GM18502 (cell line): ENCODE data around the gene ADSS2.
"Not testable (repeated sequence)": the region's sequence is repeated elsewhere in the genome, so short reads cannot be mapped to it uniquely, and the experiment has no call there.

Experiments used
- ATAC-seq: cut with Tn5 transposase; IDR thresholded peaks from one replicate; pipeline ENCODE4 v1.9.1; 2021; ENCODE audit warnings: mild to moderate bottlenecking; ENCODE audit not compliant: unreplicated experiment, poor library complexity

Gene ADSS2

DNA sequence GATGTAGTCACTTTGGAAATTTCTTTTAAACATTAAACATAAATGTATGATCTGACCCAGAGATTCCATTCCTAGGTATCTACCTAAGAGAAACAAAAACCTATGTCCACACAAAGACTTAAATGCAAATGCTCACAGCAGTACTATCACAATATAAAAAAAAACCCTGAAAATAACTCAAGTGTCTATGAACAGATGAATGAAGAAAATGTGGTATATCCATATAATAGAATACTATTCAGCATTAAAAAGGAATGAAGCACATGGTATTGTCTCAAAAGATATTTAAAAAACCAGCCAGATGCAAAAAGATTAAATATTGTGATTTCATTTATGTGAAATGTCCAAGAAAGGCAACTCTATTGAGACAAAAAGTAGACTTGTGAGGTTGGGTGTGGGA lies 48.3 kb downstream of the ADSS2 start:
- no peak for ATAC-seq

DNA sequence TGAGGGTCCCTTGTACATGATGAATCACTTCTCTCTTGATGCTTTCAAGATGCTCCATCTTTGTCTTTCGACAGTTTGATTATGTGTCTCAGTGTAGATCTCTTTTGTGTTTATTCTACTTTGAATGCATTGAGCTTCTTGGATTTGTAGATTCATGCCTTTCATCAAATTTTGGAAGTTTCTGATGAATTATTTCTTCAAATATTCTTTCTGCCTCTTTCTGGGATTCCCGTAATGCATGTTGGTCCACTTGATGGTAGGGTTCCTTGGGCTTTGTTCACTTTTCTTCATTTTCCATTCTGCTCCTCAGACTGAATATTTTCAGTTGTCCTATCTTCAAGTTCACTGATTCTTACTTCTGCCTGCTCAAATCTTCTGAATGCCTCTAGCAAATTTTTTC lies 50.7 kb downstream of the ADSS2 start:
- no peak for ATAC-seq

DNA sequence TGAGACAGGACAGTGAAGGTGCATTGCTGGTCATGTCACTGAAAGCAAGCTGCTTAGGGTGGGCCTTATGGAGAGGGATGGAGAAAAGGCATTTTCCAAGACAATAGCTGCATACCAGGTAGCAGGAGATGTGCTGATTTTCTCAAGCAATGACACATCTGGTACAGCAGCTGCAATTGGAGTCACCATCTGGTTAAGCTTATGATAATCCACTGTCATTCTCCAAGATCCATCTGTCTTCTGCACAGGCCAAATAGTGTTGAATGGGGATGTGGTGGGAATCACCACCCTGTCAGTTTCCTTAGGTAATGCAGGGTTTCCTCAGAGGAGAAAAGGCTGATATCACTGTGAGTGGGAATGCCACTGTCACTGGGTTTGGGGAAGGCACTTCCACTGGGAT lies 54.6 kb downstream of the ADSS2 start:
- ATAC-seq = no peak

DNA sequence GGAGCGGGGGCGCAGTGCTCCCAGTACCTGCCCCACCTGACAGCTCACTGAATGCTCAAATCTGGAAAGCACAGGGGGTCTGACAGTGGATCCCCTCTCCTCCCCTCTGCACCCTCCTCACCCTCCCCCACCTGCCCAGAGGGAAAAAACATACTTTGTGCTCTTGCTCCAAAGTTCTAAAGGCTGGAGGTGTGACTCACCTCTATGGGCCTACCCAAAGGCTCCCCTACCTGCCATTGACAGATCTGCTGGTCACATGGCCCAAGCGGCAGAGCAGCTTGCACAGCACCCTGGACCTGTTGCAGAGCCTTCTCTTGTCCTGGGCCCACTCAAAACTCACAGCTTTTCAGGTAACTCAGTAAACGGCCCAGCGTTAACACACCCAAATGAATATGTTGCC lies 55.7 kb downstream of the ADSS2 start:
- ATAC-seq = no peak

DNA sequence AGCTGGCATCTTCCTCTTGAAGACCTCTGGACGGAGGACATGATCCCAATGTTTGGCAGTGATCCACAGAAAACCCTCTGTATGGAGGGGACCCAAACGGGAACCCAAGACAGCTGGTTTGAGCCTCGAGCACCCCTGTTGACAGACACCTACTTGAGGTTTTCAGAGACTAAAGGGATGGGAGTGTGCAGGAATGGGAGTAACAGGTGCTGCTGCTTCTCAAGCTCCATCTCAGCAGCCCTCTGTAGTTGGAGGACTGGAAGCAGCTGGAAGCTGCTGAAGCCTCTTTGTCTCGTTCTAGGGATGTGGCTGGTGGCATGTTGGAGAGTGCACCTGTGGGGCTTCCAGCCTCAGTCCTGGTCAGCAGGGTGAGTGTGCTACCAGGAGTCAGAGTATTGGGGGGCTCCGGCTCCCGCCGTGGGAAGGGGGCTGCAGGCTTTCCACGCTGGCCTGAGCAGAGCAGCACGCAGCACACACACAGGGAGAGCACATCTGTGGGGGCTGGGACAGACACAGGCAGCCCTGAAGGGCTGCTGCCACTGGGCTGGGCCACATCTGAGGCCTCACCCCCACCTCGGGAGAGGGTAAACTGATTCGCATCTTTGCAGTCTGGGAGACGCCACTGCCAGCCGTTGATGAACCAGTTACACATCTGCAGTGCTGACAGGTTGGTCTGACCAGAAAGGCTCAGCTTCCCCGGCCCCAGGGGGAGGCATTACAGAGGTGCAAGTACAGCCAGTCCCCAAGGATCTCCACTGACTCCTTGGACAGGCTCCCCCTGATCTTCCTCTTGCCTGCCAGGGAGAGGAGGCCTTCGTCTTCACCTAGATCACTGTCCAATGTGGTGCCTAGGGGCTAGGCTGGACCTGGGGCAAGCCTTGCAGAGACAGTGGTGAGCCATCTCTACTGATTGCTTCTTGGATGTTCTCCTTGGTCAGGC lies 56.6 kb downstream of the ADSS2 start:
- no peak for ATAC-seq

DNA sequence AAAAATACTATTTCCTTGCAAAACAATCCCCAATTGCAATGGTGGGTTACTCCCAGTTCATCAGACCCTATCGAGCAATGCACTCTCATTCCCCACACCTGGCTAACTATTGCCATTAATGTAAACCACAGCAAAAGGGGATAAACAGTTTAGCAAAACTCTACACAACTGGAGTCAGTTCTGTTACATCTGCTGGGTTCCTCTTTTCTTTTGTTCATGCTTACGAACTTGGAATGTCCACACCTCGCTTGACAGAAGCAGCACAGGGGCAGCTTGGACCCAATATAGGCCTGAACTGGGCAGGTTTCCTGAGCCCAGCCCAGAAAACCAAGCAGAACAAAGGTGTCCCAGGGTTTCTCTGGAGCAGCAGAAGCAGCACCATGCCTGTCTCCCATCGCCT lies 57.4 kb downstream of the ADSS2 start:
- no peak for ATAC-seq

DNA sequence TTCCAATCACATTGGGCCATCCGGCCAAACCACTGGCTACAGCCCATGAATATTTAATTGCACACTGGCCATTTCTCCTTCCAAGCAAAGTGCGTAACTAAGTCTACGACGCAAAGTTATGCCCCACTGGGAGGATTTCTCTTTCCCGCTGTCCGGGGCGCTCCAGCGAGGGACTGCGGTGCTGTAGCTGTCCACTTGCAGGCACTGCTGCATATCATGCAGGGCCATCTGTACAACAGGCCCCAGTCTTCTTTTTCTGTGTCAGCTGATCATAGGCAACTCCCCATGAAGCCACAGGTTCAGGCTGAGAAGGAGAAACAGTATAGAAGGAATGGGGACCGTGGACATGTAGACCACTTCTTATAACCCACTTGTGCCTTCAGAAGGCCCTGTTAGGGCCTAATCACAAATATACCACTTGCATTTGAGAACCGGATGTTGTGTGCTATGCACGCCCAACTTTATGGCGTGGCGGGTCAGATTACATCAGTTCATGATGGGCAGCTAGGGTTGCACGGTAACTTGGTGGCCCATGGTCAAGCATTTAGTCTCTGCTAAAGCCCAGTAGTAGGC lies 58.0 kb downstream of the ADSS2 start:
- no peak for ATAC-seq

DNA sequence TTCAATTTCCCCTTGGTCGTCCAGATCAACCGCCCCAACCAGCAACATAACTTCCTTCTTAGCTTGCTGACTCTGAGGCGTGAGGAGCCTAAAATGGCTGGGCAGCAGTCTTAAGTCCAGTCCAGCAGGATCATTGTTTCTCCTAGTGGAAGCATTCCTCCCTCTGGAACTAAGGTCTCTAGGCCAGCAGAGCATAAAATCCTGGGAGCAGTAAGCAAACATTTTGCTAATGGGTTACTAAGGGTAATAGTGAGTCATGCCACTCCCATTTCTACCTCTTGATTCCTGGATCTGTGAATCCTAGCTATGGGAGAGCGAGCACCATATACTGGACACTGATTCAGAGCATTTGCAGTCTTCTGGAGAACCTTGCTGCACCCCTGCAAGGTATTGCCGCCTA lies 59.9 kb downstream of the ADSS2 start:
- ATAC-seq = no peak

DNA sequence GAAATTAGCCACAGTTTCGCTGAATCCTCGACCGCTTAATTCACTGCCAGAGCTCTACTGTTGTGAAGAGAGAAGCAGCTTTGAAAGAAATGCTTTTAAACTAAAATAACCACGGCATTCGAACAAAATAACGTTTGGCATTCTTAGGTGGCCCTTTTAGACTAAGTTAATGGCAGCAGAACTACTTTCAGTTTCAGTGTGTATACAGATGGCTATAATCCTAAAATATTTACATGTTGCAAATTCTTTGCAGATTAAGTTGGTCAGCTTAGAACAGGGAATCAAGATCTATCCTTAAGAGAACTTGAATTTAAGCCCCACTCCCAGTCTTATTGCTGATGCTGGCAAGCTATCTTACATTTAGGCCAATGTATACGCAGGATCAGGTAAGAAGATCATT lies 62.7 kb downstream of the ADSS2 start:
- no peak for ATAC-seq

DNA sequence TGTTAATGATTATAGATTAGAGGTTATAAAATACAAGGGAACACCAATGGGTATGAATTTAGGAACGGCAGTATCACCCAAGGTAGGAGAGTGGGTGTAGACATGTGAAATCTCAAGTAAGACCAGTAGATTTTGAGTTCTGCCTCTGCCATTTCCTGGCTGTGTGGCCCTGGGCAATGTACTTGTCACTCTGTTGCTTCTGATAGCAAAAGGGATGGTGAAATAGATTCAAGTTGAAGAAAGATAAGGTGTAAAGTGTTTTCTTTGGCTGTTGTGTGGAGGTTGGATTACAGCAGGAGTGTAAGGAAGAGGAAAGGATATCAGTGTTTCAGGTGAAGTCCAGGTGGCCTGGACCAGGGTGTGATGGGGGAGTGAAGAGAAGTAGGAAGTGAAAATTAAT lies 64.3 kb downstream of the ADSS2 start:
- no peak for ATAC-seq

DNA sequence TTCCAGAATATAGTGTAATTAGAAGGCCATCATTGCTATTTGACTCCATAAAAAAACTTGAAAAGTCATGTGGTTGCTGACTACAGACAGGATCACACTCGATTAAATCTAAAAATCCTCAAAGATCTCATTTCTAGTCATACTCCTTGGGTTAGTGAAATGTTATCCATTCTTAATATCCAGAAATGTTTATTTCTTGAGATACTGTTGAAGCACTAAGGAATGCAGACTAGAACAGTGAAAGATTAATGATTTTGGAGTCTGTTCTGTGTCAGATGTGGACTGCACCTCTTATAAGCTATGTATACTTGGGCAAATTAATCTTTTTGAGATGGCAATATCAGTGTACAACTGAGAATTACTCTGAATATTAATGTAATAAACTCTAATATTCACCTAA lies 65.1 kb downstream of the ADSS2 start:
- ATAC-seq = no peak

DNA sequence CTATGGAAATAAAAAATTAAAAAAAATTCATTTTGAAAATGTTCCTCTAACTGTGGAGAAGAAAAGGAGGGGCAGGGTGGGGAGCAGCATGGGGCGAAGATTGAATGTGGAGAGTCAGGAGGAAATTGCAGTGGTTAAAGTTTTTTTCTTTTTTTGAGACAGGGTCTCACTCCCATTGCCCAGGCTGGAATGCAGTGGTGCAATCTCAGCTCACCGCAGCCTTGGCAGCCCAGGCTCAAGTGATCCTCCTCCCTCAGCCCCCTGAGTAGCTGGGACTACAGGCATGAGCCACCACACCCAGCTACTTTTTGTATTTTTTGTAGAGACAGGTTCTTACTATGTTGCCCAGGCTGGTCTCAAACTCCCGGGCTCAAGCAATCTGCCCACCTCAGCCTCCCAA lies 67.6 kb downstream of the ADSS2 start:
- ATAC-seq = no peak

DNA sequence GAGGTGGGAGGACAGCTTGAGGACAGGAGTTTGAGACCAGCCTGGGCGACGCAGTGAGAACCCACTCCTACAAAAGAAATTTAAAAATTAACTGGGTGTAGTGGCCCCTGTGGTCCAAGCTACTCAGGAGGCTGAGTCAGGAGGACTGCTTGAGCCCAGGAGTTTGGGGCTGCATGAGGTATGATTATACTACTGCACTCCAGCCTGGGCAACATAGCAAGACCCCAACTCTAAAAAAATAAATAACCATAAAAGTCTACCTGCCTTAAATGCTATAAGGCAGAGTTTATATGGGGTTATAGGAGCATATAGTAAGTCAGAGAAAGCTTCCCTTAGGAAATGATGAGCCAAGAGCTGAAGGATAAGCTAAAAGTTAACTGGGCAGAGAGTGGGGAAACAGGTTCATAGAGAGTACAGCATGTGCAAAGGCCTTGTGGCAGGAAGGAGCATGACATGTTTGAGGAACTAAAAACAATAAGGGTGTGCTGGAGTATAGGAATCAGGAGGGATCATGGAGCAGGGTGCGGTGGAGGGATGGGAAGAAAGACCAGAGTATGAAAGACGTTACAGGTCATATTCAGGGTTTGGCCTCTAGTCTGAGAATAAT lies 68.3 kb downstream of the ADSS2 start:
- no peak for ATAC-seq

DNA sequence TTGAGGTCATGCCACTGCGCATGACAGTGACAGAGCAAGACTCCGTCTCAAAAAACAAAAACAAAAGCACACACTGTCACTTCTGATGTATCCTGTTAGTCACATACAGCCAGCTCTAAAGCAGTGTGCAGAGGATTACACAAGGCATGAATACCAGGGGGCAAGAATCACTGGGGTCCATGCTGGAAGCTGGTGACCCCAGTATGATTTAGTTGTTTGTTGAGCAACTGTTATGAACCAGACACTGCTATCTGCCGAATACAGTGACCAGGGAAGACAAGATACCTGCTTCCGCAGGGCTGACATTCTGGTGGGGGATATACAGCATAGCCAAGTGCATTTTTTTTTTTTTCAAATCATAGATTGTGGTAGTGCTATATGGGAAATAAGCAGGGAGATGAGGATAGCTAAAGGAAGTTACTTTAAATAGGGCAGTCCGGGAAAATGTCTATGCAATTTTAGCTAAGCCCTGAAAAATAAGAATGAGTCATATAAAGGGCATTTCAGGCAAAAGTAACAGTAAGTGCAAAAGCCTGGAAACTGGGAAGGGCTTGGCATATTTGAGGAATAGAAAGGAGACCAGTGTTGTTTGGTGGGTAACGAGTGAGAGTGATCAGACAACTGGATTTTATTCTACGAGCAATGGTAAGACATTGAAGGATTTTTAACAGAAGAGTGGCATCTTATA lies 69.7 kb downstream of the ADSS2 start:
- ATAC-seq = no peak

DNA sequence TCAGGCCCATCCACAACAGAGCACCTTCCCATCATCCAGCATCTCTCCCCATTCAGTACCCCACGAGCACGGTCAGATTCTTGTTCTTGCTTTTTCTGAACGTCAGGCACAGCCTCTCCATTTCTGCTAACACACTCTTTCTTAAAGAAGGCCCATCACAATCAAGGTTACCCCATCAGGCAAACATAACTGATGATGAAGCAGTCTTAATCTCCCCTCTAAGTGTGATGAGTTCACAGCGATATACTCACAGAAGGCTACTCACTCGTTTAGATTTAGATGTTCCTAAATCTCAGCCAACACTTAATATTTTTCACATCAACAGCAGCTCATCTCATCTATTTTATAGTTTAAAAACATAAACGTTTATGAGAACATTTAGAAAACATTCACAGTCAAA lies 75.6 kb downstream of the ADSS2 start:
- ATAC-seq = no peak

DNA sequence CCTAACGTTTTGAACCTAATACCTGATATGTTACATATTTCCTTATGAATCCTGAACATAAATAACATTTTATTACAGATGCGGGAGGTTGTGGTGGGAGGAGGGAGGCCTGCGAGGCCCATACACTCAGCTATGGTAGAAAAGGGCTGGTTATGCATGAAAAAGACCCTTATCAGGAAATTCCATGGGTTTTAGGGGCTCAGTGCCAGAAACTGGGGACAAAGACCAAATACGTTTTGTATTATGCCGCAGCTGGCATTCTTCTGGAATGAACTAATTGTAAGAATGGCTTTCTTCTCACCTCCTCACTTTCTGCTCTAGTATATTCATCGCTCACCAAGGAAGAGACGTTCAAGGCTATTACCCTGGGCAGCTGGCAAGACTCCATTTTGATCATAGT lies 76.7 kb downstream of the ADSS2 start:
- no peak for ATAC-seq

DNA sequence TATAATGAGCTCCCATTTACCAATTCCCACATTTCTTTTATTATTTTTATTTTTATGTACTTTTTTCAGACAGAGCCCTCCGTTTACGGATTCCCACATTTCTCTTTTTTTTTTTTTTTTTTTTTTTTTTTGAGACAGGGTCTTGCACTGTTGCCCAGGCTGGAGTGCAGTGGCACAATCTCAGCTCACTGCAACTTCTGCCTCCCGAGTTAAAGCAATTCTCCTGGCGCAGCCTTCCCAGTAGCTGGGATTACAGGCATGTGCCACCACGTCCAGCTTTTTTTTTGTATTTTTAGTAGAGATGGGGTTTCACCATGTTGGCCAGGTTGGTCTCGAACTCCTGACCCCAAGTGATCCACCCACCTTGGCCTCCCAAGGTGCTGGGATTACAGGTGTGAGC lies 77.2 kb downstream of the ADSS2 start:
- not testable (repeated sequence) for ATAC-seq

DNA sequence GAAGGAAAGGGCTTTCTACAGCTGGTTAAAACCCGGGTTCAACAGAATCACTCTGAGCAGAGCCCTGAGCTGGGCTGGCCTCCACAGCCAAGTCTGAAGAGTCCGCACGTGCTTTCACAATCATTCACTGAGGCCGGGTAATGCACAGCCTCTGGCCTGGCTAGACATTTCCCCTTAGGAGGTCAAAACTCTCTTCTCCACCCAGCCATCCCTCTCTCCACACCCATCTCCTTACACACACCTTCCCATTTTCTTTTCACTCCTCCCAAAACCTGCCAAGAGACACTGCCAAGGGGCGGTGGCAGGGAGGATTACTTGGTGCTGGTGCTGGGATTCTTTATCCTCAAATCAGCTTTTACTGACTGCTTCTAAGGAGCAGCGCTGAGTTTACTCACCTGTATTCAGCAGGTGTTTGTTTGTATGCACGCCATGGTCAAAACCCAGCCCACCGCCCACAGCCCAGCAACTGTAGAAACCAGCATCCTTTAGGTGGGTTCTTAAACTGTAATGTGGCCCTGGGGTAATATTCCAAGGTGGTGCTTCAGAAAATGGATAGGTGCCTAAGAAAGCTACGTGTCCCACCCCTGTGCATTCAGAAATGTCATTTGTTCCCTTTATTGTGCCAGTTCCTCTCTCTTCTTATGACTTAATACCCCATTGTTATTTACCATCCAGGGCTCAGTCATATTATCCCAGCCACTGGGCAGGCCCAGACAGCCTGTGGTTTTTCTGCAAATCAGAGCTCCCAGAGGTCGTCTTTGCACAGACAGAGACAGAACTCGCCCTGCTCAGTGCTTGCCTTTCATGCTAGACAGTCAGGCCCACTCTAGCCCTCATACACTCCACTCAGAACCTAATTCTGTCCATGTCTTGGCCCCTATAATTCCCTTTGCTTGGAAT lies 80.2 kb downstream of the ADSS2 start:
- ATAC-seq = peak; percentile 69

DNA sequence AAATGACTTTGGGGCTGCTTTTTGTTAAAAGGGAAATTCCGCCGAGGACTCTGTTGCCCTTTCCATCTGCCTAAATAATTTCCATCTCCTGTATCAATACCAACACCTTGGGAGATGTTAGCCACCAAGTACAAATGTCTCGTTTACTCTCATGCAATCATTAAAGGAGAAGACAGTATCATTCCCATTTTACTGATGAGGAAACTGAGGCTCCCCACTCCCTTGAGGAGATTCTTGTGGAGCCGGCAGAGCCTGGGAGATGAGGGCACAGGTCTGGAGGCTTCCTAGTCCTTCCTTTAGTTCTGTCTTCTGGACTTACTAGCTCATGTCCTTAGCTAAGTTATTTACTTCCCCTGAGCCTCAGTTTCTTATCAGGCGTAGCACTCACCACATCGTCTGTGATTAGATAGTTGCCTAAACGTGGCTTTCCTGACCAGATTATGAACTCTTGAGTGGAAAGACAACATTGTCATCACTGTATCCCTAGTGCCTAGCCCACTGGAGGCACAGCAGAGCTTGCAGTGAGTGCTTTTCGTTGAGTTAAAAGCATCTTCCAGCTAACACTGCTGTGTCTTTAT lies 81.6 kb downstream of the ADSS2 start:
- no peak for ATAC-seq
